DND-41 (cell line): Measurements from ENCODE around the gene TARS2.

Experiments
- ATAC-seq: fragments of 200-7000 bp; cut with Tn5 transposase; 3 replicates; pipeline ENCODE4 v1.9.1; 2021; ENCODE audit warnings: low read depth; ENCODE audit not compliant: insufficient read depth
- DNase-seq: peaks from one replicate; pipeline ENCODE4 v3.0.0-alpha.2; 2020
- H2AFZ ChIP-seq: 2 replicates; pipeline ENCODE4 v1.6.0; 2012; ENCODE audit warnings: low read depth, low read length
- H3K27ac ChIP-seq: 2 replicates; pipeline ENCODE4 v1.5.1; 2012; ENCODE audit warnings: low read length, inconsistent platforms
- H3K27me3 ChIP-seq: fragments of 200-600 bp; sonication (generic); 2 replicates; pipeline ENCODE4 v1.6.0; 2012; ENCODE audit warnings: low read length, mild to moderate bottlenecking, inconsistent platforms; ENCODE audit not compliant: insufficient read depth, poor library complexity
- H3K36me3 ChIP-seq: 2 replicates; pipeline ENCODE4 v1.5.1; 2012; ENCODE audit warnings: low read length, inconsistent platforms; ENCODE audit not compliant: insufficient read depth
- H3K4me1 ChIP-seq: 2 replicates; pipeline ENCODE4 v1.5.1; 2012; ENCODE audit warnings: mild to moderate bottlenecking, low read length; ENCODE audit not compliant: insufficient read depth
- H3K4me2 ChIP-seq: 2 replicates; pipeline ENCODE4 v1.6.0; 2012; ENCODE audit warnings: mild to moderate bottlenecking, moderate library complexity, low read length, inconsistent platforms; ENCODE audit not compliant: insufficient read depth
- H3K4me3 ChIP-seq, 2 experiments: fragments of 200-600 bp in 1 of 2; shearing (Covaris generic) in 1 of 2; 2 replicates each; pipeline ENCODE4 v1.5.1; 2012 to 2016; ENCODE audit warnings: inconsistent platforms in 2 of 2, low read length in 2 of 2, mild to moderate bottlenecking in 2 of 2, low read depth in 1 of 2, moderate library complexity in 1 of 2
- H3K79me2 ChIP-seq: 2 replicates; pipeline ENCODE4 v1.6.0; 2012; ENCODE audit warnings: low read length, inconsistent platforms; ENCODE audit not compliant: insufficient read depth
- H3K9ac ChIP-seq: 2 replicates; pipeline ENCODE4 v1.6.0; 2012; ENCODE audit warnings: low read depth, mild to moderate bottlenecking, inconsistent platforms, low read length, moderate library complexity
- H3K9me3 ChIP-seq: 2 replicates; pipeline ENCODE4 v1.5.1; 2012; ENCODE audit warnings: low read length, moderate library complexity, mild to moderate bottlenecking, inconsistent platforms; ENCODE audit not compliant: insufficient read depth, severe bottlenecking
- H4K20me1 ChIP-seq: 2 replicates; pipeline ENCODE4 v1.6.0; 2012; ENCODE audit warnings: low read length; ENCODE audit not compliant: insufficient read depth
- CTCF ChIP-seq: IDR thresholded peaks from 2 replicates; pipeline ENCODE4 v1.5.1; 2012; ENCODE audit warnings: borderline replicate concordance, low read length, moderate library complexity, mild to moderate bottlenecking; ENCODE audit not compliant: poor library complexity, severe bottlenecking; ENCODE audit errors: extremely low read depth
- EZH2 ChIP-seq: IDR thresholded peaks from 3 replicates; pipeline ENCODE4 v1.6.1; 2012; ENCODE audit warnings: borderline replicate concordance, low read depth, mild to moderate bottlenecking, moderate library complexity, low read length, inconsistent platforms; ENCODE audit not compliant: severe bottlenecking

TARS2 gene

GRCh38 chr1:150548632-150549495, 61.6 kb downstream of the TARS2 start, which contains the start of gene ADAMTSL4:
Gene ADAMTSL4, plus strand, starts transcription at chr1:150549408. Its CDS starts 2,881 bp downstream, at chr1:150552289.
- Histone ChIP-seq H3K9ac (no peak within 1 kb of the TSS), H3K4me2 (no peak within 1 kb of the TSS), H3K79me2 (no peaks in the 10 kb centered on the region), H3K27me3 (peaks cover 11% of the 10 kb centered on the region), H3K36me3 (no peaks in the 10 kb centered on the region), H4K20me1 (no peaks in the 10 kb centered on the region), H3K4me3 (no peak within 1 kb of the TSS), H3K27ac (no peak within 1 kb of the TSS), H3K9me3 (no peaks in the 10 kb centered on the region), H2AFZ (no peak within 1 kb of the TSS), H3K4me1 (peaks cover 6% of the 10 kb centered on the region; the same call in 1 of the 2 replicates)
- TF ChIP-seq CTCF (no peak), EZH2 (no peak)
- no peak for DNase-seq
- 0 out of 3 replicates have a peak, but pooled peaks have one; percentile 31 for ATAC-seq

GRCh38 chr1:150549496-150550221, 62.4 kb downstream of the TARS2 start:
- Histone ChIP-seq H3K36me3 (no peaks in the 10 kb centered on the region), H3K9ac (no peak overlapping the region), H2AFZ (no peak overlapping the region), H3K4me1 (peaks cover 6% of the 10 kb centered on the region; the same call in 1 of the 2 replicates), H3K27me3 (peaks cover 11% of the 10 kb centered on the region), H3K79me2 (no peaks in the 10 kb centered on the region), H3K4me3 (no peak overlapping the region), H4K20me1 (no peaks in the 10 kb centered on the region), H3K27ac (no peak overlapping the region), H3K9me3 (no peaks in the 10 kb centered on the region), H3K4me2 (no peak overlapping the region)
- no peak for DNase-seq
- no peak for TF ChIP-seq CTCF
- TF ChIP-seq EZH2, result no peak
- ATAC-seq, result no peak

- Histone ChIP-seq H3K79me2 (no peaks in the 10 kb centered on the region), H3K4me1 (peaks cover 6% of the 10 kb centered on the region; the same call in 1 of the 2 replicates), H3K9ac (no peak overlapping the region), H3K27ac (no peak overlapping the region), H3K9me3 (no peaks in the 10 kb centered on the region), H3K27me3 (peaks cover 11% of the 10 kb centered on the region), H3K4me2 (no peak overlapping the region), H4K20me1 (no peaks in the 10 kb centered on the region), H3K4me3 (no peak overlapping the region), H2AFZ (no peak overlapping the region), H3K36me3 (no peaks in the 10 kb centered on the region)
- ATAC-seq (no peak), DNase-seq (no peak)
- TF ChIP-seq CTCF (no peak), EZH2 (no peak)
Observed at GRCh38 chr1:150550222-150551050, 63.2 kb downstream of the TARS2 start.
